ENCODE data around the gene TRERF1.

DNA sequence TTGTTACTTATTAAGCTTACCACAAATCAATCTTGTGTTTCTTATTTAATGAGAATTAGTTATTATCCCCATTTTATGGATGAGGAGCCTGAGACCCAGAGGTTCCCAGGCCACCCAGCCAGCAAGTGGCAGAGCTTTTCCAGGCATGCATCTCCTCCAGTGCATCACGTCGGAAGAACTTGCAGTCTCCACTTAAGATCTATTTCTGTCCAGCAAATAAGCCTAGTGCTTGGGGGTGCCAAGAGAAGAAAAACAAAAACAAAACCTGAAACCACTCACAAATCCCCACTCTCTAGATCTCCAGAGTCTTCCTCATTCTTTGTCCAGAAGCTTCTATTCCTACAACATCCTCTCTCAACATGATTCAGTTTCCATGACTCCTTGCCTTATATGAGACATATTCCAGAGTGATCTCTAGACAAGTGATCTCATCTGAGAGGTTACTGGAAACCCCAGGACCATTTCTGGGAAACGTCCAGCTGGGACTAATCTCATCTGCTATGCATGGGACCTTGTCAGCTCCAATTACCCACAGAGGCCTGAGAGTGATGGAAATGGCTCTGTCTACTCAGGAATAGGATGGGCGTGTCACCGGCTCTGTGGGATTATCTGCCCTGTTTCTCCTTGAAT, 261.1 kb downstream of the TRERF1 start:
- TF ChIP-seq POLR2A (IDR thresholded peaks at IDR 0.05) (no peak), CTCF (IDR thresholded peaks at IDR 0.05) (no peak), POLR2AphosphoS5 (IDR thresholded peaks at IDR 0.05; ENCODE audit: insufficient read depth in 1 of 2, low read depth in 1 of 2) (no peak)
